Stimulated activated CD8-positive, alpha-beta memory T cell treated with anti-CD3 and anti-CD28 coated beads, Interleukin-4, amount 100 ng/mL, for 48 hours (primary cell): ENCODE data around the gene GATC.
A peak's percentile ranks its signal among the peaks of the same experiment; 100 is the strongest.
"Not testable (repeated sequence)": the region's sequence is repeated elsewhere in the genome, so short reads cannot be mapped to it uniquely, and the experiment has no call there.

Experiments used
- DNase-seq: peaks from one replicate; pipeline ENCODE4 v3.0.0-alpha.2; 2020

GATC gene

DNA sequence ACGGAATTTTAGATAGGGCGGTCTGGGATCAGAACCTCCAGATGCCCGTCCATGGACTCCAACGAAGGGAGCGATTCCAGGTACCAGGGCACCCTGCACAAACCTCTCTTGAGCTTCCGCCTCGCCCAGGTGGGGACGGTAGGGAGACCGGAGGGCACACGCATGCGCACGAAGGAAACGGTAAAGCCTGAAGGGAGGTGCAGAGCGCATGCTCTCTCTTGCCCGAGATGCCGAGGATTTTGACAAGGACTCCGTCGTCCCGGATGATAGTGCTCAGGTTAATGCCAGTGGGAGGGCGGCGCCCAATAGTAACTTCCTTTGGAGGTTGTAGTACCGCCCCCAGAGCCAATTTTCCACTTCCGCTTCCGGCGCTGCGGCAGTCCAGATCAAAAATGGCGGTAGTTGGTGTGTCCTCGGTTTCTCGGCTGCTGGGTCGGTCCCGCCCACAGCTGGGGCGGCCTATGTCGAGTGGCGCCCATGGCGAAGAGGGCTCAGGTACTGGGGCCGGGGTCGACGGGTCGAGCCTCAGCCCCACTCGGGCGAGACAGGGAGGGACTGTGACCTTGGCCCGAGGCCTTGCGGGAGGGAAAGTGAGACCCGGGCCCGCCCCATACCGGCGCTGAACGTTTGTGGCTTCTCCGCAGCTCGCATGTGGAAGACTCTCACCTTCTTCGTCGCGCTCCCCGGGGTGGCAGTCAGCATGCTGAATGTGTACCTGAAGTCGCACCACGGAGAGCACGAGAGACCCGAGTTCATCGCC, 8.3 kb upstream of the GATC start, which contains the start of gene COX6A1:
Gene COX6A1, plus strand, starts transcription at position 379 of the 760 bp plus-strand sequence. Its CDS starts 14 bp downstream, at position 393.
- DNase-seq = peak; percentile 98

DNA sequence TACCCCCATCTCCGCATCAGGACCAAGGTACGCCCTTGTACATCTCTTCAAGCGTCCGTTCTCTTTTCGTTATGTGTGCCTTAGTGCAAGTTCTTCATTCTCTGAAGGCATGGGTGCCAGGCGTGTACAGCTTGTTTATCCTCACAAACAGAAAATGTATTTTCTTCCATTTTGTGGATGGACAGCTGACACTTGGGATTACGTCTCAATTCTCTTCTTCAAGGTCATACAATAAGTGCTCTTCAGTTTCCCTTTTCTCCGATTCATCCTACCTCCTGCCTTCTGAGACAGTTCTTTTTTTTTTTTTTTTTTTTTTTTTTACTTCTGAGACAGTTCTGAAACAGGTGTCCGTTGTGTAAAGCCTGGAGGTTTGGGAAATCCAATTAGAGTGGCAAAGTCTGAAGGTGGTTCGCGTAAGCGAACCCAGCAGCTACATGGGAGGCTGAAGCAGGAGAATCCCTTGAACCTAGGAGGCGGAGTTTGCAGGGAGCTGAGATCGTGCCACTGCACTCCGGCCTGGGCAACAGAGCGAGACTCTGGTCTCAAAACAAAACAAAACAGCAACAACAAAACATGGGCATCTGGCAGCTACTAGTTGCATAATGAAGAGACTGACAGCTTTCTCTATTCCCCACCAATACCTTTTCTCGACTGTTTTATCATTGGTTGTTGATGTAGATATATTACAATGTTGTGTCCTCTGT, 7.6 kb upstream of the GATC start:
- no peak for DNase-seq

DNA sequence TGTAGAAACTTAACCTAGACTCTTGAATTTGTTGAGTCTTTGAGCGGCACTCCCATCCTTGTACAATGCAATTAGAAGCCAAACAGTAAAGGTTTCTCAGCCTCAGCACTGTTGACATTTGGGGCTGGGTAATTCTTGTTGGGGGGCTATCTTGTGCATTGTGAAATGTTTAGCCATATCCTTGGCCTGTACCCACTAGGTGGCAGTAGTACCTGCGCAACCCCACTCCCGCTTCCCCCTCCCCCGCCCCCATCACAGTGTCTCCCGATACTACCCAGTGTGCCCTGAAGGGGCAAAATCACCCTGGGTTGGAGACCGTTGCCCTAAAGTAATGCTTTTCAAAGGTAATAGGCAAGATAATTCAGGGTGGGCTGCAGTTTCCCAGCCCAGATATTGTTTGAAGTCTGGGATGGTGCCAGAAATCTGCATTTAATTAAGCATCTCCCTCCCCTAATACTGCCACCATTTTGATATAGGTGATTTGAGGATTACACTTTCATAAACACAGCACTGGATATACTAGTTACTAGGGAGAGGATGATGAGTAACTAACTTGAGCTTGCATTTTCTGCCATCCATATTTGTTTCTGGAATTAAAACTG, 6.5 kb upstream of the GATC start:
- DNase-seq = peak; percentile 80

DNA sequence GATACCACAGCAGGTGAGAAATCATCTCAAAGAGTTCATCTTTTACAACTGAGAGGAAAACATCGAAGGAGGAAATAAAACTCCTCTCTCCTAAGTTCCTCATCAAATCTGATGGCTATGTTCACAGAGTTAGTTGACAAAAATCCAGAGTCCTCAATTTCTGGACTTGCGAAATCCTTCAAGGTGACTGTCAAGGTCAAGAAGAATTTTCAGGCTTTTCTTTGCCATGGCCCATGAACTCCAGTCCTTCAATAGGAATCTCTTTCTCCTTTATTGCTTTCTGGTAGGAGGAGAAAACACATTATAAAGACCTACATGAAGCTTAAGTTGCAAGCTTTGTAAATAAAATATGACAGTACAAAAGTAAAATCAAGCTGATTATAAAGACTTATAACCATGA, 1.6 kb upstream of the GATC start:
- DNase-seq = no peak

DNA sequence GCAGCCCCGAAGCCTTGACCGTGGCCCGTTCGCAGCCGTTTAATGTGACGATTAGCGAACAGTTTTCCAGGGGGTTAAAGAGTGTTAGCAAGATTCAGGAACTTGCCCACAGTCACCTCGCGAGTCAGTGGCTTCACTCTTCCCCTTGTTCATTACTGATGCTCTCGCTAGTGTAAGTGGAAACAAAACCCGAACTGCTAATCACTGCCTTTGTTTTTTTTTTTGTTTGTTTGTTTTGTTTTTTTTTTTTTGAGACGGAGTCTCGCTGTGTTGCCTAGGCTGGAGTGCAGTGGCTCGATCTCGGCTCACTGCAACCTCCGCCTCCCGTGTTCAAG, 567 bp downstream of the GATC start:
- not testable (repeated sequence) for DNase-seq

DNA sequence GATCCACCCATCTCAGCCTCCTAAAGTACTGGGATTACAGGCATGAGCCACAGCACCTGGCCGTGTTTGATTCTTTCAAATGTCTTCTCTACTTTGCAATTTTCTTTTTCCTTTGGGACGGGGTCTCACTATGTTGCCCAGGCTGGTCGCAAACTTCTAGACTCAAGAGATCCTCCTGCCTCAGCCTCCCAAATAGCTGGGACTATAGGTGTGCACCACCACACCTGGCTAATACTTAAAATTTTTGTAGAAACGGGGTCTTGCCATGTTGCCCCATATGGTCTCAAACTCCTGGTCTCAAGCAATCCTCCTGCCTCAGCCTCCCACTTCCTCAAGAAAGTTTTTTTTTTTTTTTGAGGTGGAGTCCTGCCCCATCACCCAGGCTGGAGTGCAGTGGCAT, 1.7 kb downstream of the GATC start:
- no peak for DNase-seq

DNA sequence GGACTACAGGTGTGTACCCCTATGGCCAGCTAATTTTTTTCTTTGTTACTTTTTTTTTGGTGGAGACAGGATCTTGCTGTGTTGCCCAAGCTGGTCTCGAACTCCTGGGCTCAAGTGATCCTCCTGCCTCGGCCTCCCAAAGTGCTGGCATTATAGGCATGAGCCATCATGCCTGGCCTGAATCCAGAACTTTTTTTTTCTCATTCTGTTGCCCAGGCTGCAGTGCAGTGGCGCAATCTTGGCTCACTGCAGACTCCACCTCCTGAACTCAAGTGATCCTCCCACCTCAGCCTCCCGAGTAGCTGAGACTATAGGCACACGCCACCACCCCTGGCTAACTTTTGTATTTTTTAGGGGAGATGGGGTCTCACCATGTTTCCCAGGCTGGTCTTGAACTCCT, 6.3 kb downstream of the GATC start:
- not testable (repeated sequence) for DNase-seq

DNA sequence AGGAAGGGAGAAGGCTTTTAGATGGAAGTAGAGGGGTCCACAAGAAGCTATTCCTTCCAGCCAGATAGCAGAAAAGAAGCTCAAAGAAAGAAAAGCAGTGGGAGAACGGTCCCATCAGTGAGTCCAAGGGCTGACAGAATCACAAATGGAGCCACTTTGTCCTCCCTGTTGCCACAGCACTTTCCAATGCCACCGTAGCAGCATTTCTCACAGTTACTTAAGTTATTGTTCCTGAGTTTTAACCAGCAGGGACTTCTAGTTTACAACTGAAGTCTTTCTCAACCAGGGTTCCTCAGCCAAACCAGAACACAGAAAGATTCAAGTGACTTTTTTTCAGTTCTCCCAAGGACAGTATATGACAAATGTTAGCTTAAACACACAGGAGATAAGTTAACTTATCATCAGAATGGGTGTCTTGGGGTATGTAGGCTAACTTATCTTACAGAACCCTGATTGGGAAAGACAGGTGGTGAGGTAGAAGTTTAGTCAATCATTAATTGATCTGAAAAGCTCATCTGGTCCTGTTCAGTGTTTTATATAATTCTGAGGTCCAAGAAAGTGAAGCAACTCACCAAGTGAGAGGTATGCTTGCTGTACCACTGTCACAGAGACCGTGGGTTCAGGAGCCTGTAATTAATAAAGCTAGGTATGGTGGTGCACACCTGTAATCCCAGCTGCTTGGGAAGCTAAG, 7.0 kb downstream of the GATC start:
- DNase-seq = no peak

DNA sequence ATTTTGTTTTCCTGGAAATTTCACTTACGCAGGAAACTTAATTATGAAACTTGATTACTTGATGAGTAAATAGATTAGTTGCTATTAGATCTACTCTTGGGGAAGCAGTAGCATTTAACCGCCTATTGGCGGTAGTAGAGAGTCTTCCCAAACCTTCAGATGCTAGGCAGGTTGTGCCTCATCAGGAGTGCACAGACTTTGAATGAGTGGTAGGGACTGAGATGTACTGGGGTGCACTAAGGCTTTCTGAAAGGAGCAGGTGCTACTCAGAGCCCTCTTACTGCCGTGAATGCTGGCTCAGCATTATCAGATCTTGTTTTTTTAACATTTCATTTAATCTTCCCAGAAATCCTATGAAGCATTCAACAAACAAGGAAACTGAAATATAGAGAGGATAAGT, 7.7 kb downstream of the GATC start:
- no peak for DNase-seq

DNA sequence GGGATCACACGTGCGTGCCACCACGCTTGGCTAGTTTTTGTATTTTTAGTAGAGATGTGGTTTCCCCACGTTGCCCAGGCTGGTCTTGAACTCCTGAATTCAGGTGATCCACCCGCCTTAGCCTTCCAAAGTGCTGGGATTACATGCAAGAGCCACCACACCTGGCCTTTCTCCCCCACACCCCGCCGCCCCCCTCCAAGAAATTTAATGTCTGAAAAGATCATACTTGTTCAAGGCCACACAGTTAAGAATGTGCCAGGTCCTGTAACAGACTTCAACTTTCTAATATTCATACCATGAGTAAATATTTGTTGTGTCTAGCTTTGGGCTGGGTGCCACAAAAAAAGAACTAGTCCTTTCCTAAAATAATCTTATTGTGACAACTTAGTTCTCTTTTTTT, 9.1 kb downstream of the GATC start:
- no peak for DNase-seq

DNA sequence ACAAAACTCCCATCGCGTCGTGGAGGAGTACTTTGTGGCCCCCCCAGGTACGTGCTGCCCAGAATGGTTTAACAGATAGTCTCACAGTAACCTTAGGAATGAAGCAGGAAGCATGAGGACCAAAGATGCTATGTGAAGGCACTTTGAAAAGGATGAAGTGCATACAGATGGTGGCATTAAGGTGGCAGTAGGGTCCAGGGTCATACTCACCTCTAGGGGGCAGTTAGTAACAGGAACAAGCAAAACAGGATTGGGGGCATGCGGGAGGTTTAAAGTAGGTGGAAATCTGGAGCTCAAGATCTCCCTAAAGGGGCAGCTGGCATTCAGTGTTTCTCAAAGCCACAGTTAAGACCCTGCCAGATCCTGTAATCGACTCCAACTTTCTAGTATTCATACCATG, 10.9 kb downstream of the GATC start:
- DNase-seq = no peak

DNA sequence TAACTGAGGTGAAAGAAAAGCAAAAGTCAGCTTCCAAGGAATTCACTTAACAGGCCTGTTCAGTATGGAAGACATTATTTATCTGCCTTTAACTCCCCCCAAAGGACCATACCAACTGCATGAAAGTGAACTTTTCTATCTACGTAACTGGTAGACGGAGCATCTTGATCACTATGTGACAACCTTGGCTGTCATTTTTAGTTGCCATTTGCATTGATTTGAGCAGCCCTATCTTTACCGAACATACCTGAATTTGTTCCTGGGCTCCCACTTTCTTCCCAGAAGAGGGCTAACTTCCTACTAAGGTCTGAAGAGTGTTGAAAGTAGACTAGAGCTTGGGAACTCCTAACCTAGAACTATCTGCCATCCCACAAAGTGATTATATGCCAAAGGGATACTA, 13.9 kb downstream of the GATC start:
- no peak for DNase-seq

DNA sequence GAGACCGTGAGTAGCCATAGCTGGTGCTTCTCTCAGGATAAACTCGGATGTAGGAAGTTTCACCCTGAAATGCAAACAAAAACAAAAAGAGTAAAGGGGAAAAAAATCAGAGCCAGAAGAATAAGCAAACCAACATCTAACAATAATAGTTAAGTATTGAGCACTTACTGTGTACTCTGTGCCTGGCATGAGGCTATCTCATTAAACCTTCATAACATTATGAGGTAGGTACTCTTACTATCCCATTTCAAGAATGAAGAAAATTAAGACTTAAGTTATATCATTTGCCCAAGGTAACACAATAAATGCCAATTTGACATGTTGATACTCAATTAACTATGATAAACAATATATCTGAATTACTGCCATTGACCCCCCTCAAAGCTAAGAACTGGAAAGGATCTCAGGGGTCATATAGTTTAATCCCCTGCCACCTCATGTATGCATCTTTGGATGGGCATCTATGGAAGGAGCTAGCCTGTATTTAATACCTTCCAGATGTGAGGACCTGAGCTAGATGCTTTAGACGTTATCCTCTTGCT, 15.9 kb downstream of the GATC start:
- no peak for DNase-seq

DNA sequence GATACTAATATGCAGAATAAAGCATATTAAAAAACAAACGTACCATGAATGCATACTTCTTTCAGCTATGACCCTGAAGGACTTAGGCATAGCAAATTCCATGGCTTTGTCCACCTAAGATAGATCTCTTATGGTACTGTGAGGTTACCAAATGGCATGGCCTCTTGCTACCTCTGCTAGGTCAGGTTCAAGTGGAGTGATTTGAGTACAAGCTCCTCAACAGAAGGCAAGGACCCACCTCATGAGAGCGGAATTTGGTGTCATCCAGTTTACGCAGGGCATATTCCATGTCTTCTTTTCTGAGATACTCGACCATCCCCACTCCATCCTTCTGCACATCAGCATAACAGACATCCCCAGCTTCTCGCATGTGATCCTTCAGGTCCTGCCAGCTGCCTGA, 17.5 kb downstream of the GATC start:
- DNase-seq = no peak

DNA sequence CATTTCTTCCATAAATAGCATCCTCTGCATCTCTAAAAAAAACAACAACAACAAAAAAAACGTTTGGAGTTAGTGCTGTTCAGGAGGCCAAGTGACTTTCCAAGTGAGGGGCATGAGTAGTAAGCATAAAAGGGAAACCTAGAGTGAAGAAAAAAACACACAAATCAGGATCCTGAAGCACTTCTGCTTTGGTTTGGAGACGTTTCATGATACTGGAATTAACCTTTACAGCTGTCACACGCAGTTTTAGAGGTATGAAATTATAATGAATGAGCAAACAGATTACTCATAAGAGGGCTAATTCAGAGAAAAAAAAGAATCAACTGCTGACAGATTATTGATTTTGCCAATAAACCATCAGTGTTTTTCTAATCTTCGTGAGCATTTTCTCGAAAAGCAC, 19.5 kb downstream of the GATC start:
- DNase-seq = no peak

DNA sequence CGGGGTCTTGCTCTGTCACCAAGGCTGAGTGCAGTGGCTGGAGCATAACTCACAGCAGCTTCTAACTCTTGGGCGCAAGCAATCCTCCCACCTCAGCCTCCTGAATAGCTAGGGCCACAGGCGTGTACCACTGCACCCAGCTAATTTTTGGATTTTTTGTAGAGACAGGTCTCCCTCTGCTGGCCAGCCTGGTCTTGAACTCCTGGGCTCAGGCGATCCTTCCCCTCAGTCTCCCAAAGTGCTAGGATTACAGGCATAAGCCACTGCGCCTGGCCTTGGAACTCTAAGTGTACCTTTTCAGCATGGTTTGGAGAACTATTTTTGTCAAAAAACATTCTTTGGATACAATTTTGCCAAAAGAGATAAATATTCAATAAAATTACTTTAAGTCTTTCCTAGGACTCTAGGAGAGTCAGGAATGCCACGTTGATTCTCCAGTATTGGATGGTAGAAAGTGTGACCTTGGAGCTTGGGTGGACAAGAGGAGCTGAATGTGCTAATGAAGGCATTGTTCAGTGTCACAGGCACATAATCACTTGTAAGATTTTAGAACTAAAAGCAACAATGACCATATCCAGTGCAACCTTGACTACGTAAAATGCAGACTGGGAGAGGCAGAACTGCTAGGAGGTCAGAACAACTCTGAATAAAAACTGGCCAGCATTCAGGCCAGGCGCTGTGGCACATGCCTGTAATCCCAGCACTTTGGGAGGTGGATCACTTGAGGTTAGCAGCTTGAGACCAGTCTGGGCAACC, 20.5 kb downstream of the GATC start:
- DNase-seq = peak; percentile 52

DNA sequence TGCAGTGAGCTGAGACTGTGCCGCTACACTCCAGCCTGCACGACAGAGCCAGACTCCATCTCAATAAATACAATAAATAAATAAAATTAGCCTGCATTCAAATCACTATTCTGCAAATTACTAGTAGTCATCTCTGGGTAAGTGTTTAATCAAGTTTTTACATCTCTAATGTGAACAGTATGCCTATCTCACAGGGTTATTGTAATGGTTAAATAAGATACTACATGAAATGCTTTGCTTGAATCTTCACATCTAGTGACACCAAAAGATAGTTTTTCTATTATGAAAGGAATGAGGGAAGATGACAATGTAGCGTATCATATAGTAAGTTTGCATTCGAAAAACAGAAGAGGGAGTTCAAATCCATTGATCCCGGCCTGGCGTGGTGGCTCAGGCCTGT, 21.2 kb downstream of the GATC start:
- DNase-seq = no peak

DNA sequence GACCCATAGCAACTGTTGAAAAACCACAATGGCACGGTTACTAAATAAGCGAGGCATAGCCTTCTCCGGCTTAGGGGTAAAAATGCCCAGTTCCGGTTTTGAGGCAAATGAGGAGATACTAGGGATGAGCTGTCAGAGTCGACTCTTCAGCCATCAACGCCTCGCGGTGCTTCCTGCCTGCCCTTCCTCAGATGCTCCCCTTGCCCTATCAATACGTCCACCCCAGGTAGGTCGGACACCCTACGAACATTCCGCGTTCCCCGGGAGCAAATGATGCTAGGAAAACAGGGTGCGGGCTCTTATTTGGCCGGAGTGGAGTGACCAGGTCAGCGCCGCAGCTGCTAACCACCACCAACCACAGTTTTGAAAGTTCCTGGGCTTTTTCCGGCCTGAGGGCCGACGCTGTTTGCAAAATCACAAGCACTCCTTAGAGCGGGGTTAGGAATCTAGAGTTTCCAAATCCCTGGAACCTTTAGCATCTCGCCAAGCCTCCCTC, 22.1 kb downstream of the GATC start:
- peak; percentile 60 for DNase-seq

DNA sequence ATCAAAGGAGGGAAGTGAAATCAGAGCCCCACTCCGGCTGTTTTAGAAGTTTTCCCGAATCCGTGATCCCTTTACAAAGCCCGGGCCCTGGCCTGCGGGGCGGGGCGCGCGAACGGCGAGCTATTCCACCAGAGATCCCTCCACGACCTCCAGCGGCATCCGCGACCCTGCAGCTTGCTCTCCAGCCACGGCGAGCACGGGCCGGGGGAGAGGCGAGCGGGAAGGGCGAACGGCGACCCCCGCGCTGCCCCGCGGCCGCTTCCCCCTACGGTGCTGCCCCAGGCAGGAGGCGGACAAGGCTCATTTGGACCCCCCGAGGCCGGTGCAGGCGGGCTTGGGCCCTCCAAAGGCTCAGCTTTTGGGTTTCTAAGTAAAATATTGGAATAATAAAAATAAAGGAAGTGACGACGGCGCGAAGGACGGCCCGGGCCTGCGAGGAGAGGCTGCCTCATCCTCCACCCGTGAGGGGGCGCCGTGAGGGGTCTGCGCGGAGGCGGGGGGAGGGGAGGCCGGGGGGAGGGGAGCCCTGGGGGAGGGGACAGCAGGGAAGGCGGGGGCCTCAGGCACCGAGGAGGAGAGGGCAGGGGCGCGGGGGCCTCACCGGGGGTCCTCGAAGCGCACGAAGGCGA, 22.7 kb downstream of the GATC start:
- DNase-seq = peak; percentile 68

DNA sequence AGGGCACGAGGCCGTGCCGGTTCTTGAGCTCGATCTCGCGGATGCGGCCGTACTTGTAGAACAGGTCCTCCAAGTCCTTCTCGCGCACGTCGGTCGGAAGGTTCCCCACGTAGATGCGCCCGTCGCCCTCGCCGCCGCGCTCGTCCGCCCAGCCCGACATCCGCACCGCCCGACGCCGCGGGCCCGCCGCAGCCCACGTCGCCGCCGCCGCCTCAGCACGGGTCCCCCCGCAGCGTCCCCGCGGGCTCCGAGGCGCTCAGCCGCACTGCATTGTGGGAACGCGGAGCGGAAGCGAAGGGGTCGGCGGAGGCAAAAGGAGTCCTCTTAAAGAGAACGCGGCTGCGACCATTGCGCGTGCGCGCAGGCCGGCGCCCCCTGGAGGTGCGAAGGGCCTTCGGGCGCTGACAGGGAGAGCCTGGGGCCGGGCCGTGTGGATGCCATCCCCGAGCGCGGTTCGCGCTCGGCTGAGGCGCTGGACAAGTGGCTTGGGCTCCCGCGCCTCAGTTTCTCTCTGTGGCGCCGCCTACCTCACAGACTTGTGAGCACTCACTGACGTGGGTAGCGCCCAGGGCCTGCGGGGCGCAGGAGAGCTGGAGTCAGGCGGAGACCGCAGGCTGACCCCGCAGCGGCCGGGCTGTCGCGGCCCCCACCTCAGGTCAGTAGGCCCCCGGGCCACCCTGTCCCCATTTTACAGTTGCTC, 23.4 kb downstream of the GATC start, which contains the start of gene SRSF9:
Gene SRSF9, minus strand, starts transcription at position 299 of the 700 bp plus-strand sequence. Its CDS starts 139 bp downstream, at position 160.
- DNase-seq = peak; percentile 98

DNA sequence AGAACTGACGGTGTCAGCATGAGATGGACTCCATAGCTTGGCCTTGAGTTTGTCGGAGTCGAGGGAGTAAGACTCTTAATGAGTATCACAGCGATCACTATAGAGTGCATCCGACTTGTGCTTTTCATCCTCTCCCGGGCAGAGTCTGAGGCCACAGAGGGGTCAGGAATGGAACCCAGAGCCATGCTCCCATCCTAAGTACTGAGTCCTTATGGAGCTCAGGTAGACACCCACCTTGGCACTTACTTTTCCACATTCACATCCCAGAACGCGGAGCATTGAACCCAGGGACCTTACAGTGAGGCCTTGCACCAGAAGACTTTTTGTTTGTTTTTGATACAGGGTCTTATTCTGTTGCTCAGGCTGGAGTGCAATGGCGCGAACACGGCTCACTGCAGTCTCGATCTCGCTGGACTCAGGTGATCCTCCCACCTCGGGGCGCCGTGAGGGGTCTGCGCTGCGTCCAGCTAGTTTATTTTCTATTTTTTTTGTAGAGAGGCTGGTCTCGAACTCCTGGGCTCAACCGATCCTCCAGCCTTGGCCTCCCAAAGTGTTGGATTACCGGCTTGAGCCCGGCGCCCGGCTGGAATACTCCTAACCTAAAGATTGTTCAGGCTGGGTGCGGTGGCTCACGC, 24.0 kb downstream of the GATC start:
- DNase-seq = peak; percentile 29
